Measurements from ENCODE around the gene MSX2. TPM values are rescaled to one million over a fixed set of nuclear protein-coding genes. Genes with fewer than 3 reads are reported as not detected.

The MSX2 gene
- total and polyA plus RNA-seq, 2 of the 8 experiments (the other 6 are each of a cell fraction or from before 2014, with no cell fraction given) = 0.24 to 0.47 TPM

DNA sequence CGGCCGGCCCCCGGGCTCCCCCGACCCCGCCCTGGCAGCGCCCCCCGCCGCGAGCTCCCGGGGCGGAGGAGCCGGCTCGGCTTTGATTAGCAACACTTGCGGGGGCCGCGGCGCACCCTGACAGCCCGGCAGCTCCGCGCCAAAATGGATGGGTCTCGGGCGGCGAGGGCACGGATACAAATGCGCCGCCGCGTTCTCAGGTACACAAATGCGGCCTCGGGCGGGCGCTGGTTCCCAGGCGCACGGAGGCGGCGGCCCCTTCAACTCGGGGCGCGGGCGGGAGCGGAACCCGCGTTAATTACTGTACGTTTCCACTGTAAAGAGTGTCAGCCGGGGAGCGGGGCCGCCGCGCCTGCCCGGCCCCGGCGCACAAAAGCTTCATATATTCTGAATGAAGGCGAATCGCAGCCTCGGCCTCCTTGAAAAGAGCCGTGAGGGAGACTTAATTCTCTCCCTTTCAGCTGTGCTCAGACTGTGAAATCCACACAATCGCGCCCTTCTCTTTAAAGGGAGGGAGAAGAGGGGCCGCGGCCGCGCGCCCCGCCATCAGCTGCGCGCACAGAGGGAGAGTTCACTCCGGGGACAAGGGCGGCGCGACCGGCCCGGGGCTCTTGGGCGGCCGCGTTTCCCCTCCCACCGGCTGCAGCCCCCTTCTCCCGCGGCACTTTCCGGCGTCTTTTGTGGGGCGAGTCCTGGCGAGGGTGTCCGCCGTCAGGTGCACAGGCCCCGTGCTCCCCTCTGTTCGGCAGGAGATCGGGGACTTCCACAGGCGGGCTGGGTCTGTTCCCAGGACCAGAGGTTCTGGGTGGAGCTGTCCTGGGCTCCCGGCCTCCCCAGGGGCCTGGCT, 27.0 kb downstream of the MSX2 start (continued):
- TF ChIP-seq BCL11A (IDR thresholded peaks at IDR 0.05; ENCODE audit: low read depth in 2 of 2, low read length in 2 of 2) = no peak
- no peak for TF ChIP-seq POLR2AphosphoS5 (IDR thresholded peaks at IDR 0.05; ENCODE audit: low read depth, low read length)
- TF ChIP-seq KDM4A (IDR thresholded peaks at IDR 0.05; ENCODE audit: low read depth, low read length, severe bottlenecking) = peak; percentile 87
- no peak for TF ChIP-seq EGR1 (IDR thresholded peaks at IDR 0.05; ENCODE audit: borderline replicate concordance, low read depth, low read length)
- peak; percentile 59 for TF ChIP-seq EZH2 (IDR thresholded peaks at IDR 0.05; ENCODE audit: low read depth, low read length, severe bottlenecking)
- peak; percentile 67 for TF ChIP-seq ASH2L (IDR thresholded peaks at IDR 0.05; ENCODE audit: low read length)
- TF ChIP-seq, protein P1, sequence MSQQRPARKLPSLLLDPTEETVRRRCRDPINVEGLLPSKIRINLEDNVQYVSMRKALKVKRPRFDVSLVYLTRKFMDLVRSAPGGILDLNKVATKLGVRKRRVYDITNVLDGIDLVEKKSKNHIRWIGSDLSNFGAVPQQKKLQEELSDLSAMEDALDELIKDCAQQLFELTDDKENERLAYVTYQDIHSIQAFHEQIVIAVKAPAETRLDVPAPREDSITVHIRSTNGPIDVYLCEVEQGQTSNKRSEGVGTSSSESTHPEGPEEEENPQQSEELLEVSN (IDR thresholded peaks at IDR 0.05) = no peak
- no peak for TF ChIP-seq HDAC2 (IDR thresholded peaks at IDR 0.05; ENCODE audit: borderline replicate concordance in 1 of 2, low read depth in 2 of 2, low read length in 2 of 2)
- no peak for TF ChIP-seq TEAD4 (IDR thresholded peaks at IDR 0.05; ENCODE audit: low read depth, low read length)
- no peak for TF ChIP-seq NANOG (IDR thresholded peaks at IDR 0.05; ENCODE audit: insufficient read depth, low read depth, low read length, poor library complexity, severe bottlenecking)
- peak; percentile 80 for TF ChIP-seq SUZ12 (IDR thresholded peaks at IDR 0.05; ENCODE audit: low read length)
- TF ChIP-seq NRF1 (IDR thresholded peaks at IDR 0.05; ENCODE audit: low read depth, low read length) = no peak
- TF ChIP-seq, protein P2, sequence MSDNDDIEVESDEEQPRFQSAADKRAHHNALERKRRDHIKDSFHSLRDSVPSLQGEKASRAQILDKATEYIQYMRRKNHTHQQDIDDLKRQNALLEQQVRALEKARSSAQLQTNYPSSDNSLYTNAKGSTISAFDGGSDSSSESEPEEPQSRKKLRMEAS (IDR thresholded peaks at IDR 0.05) = no peak
- TF ChIP-seq YY1 (IDR thresholded peaks at IDR 0.05; ENCODE audit: low read depth, low read length) = no peak
- TF ChIP-seq KDM5A (IDR thresholded peaks at IDR 0.05; ENCODE audit: low read length) = no peak
- no peak for TF ChIP-seq RFX5 (IDR thresholded peaks at IDR 0.05; ENCODE audit: borderline replicate concordance, low read depth, low read length)
- no peak for TF ChIP-seq SP4 (IDR thresholded peaks at IDR 0.05; ENCODE audit: low read length)
- TF ChIP-seq CREB1 (IDR thresholded peaks at IDR 0.05) = no peak
- TF ChIP-seq, protein P3, sequence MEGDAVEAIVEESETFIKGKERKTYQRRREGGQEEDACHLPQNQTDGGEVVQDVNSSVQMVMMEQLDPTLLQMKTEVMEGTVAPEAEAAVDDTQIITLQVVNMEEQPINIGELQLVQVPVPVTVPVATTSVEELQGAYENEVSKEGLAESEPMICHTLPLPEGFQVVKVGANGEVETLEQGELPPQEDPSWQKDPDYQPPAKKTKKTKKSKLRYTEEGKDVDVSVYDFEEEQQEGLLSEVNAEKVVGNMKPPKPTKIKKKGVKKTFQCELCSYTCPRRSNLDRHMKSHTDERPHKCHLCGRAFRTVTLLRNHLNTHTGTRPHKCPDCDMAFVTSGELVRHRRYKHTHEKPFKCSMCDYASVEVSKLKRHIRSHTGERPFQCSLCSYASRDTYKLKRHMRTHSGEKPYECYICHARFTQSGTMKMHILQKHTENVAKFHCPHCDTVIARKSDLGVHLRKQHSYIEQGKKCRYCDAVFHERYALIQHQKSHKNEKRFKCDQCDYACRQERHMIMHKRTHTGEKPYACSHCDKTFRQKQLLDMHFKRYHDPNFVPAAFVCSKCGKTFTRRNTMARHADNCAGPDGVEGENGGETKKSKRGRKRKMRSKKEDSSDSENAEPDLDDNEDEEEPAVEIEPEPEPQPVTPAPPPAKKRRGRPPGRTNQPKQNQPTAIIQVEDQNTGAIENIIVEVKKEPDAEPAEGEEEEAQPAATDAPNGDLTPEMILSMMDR (IDR thresholded peaks at IDR 0.05; ENCODE audit: control extremely low read depth in 1 of 3, insufficient read depth in 1 of 3, low read depth in 1 of 3, low read length in 3 of 3) = no peak
- TF ChIP-seq CHD1 (IDR thresholded peaks at IDR 0.05; ENCODE audit: low read depth, low read length) = no peak
- TF ChIP-seq CTBP2 (IDR thresholded peaks at IDR 0.05; ENCODE audit: borderline replicate concordance, insufficient read depth, insufficient read length, low read length) = peak; percentile 65
